ENCODE measurements around the gene NEDD4.
A peak's percentile ranks its signal among the peaks of the same experiment; 100 is the strongest.
"Not testable (repeated sequence)": the region's sequence is repeated elsewhere in the genome, so short reads cannot be mapped to it uniquely, and the experiment has no call there.

NEDD4 gene

GRCh38 chr15:55902981-55903380 lies 90.4 kb downstream of the NEDD4 start:
- no peak overlapping the region for H3K27ac ChIP-seq
- no peak for DNase-seq (ENCODE audit: low read depth, low spot score)

- H3K27ac ChIP-seq: peak overlapping the region; percentile 98
- no peak for DNase-seq (ENCODE audit: low read depth, low spot score)
Measured at GRCh38 chr15:55900019-55900418, 93.4 kb downstream of the NEDD4 start.

- no peak for DNase-seq (ENCODE audit: low read depth, low spot score)
- H3K27ac ChIP-seq: peak overlapping the region; percentile 98
Measured at GRCh38 chr15:55899537-55899936, 93.9 kb downstream of the NEDD4 start.

- peak overlapping the region; percentile 98 for H3K27ac ChIP-seq
- no peak for DNase-seq (ENCODE audit: low read depth, low spot score)
Measured at GRCh38 chr15:55897560-55898336, 95.7 kb downstream of the NEDD4 start.

- peak overlapping the region; percentile 98 for H3K27ac ChIP-seq
Measured at GRCh38 chr15:55894399-55894965, 98.9 kb downstream of the NEDD4 start.

GRCh38 chr15:55893852-55894251 lies 99.6 kb downstream of the NEDD4 start:
- H3K27ac ChIP-seq: no peak overlapping the region

More at GRCh38 chr15:55894399-55894965, 98.9 kb downstream of the NEDD4 start:
- no peak for DNase-seq (ENCODE audit: low read depth, low spot score)

GRCh38 chr15:55891196-55891595 lies 102.2 kb downstream of the NEDD4 start:
- no peak overlapping the region for H3K27ac ChIP-seq
- no peak for DNase-seq (ENCODE audit: low read depth, low spot score)

More at GRCh38 chr15:55893852-55894251, 99.6 kb downstream of the NEDD4 start:
- DNase-seq (ENCODE audit: low read depth, low spot score): no peak

- DNase-seq (ENCODE audit: low read depth, low spot score): no peak
- H3K27ac ChIP-seq: no peak overlapping the region
Measured at GRCh38 chr15:55884223-55884622, 109.2 kb downstream of the NEDD4 start.

GRCh38 chr15:55879181-55879580 lies 114.2 kb downstream of the NEDD4 start:
- H3K27ac ChIP-seq: no peak overlapping the region
- no peak for DNase-seq (ENCODE audit: low read depth, low spot score)

GRCh38 chr15:55873024-55873720 lies 120.2 kb downstream of the NEDD4 start:
- no peak overlapping the region for H3K27ac ChIP-seq
- DNase-seq (ENCODE audit: low read depth, low spot score): no peak

GRCh38 chr15:55872471-55872870 lies 120.9 kb downstream of the NEDD4 start:
- no peak for DNase-seq (ENCODE audit: low read depth, low spot score)
- H3K27ac ChIP-seq: no peak overlapping the region

- DNase-seq (ENCODE audit: low read depth, low spot score): no peak
- no peak overlapping the region for H3K27ac ChIP-seq
Measured at GRCh38 chr15:55869660-55870059, 123.8 kb downstream of the NEDD4 start.

GRCh38 chr15:55868707-55869106 lies 124.7 kb downstream of the NEDD4 start:
- DNase-seq (ENCODE audit: low read depth, low spot score): peak; percentile 10
- H3K27ac ChIP-seq: no peak overlapping the region

- DNase-seq (ENCODE audit: low read depth, low spot score); H3K27ac ChIP-seq: not testable (repeated sequence)
Measured at GRCh38 chr15:55868291-55868690, 125.1 kb downstream of the NEDD4 start.

GRCh38 chr15:55863911-55864310 lies 129.5 kb downstream of the NEDD4 start:
- H3K27ac ChIP-seq: no peak overlapping the region

GRCh38 chr15:55861115-55861514 lies 132.3 kb downstream of the NEDD4 start:
- DNase-seq (ENCODE audit: low read depth, low spot score): no peak
- no peak overlapping the region for H3K27ac ChIP-seq

More at GRCh38 chr15:55863911-55864310, 129.5 kb downstream of the NEDD4 start:
- no peak for DNase-seq (ENCODE audit: low read depth, low spot score)

- no peak for DNase-seq (ENCODE audit: low read depth, low spot score)
- no peak overlapping the region for H3K27ac ChIP-seq
Measured at GRCh38 chr15:55860468-55860867, 132.9 kb downstream of the NEDD4 start.

- H3K27ac ChIP-seq: no peak overlapping the region
- no peak for DNase-seq (ENCODE audit: low read depth, low spot score)
Measured at GRCh38 chr15:55859681-55860080, 133.7 kb downstream of the NEDD4 start.

GRCh38 chr15:55858661-55859060 lies 134.8 kb downstream of the NEDD4 start:
- H3K27ac ChIP-seq: no peak overlapping the region
- DNase-seq (ENCODE audit: low read depth, low spot score): no peak

- DNase-seq (ENCODE audit: low read depth, low spot score): no peak
- H3K27ac ChIP-seq: no peak overlapping the region
Measured at GRCh38 chr15:55856506-55857164, 136.8 kb downstream of the NEDD4 start.

- no peak overlapping the region for H3K27ac ChIP-seq
Measured at GRCh38 chr15:55853134-55853533, 140.3 kb downstream of the NEDD4 start.

More at GRCh38 chr15:55853134-55853533, 140.3 kb downstream of the NEDD4 start:
- DNase-seq (ENCODE audit: low read depth, low spot score): no peak
